GM21526 (cell line): Measurements from ENCODE around the gene NEAT1.

Experiments
- ATAC-seq: cut with Tn5 transposase; IDR thresholded peaks from one replicate; pipeline ENCODE4 v1.9.1; 2021; ENCODE audit warnings: moderate library complexity; ENCODE audit not compliant: unreplicated experiment, low FRiP score

NEAT1 gene

DNA sequence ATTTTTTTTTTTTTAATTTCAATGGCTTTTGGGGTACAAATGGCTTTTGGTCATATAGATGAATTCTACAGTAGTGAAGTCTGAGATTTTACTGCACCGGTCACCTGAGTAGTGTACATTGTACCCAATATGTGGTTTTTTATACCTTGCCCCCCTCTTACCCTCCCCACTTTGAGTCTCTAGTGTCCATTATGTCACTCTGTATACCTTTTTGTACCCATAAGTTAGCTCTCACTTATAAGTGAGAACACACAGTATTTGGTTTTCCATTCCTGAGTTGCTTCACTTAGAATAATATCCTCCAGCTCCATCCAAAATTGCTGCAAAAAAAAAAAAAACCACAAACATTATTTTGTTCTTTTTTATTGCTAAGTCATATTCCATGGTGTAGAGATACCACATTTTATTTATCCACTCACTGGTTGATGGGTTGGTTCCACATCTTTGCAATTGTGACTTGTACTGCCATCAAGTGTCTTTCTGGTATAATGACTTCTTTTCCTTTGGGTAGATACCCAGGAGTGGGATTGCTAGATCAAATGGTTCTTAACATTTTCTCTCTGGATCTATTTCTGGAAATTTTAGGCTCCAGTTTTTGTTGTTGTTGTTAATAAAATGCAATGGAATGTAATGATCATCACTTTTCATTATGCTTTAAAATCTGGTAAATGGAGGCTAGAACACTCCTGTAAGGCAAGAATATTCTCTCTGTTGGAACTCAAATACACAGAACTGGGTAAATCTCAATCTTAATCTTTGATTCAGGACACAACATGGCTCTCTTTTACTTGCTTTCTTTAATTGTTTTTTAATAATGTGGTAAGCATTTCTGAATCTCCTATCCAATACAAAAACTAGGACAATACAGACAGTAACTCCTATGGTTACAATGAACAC is 10.3 kb downstream of the NEAT1 start:
- ATAC-seq: no peak

DNA sequence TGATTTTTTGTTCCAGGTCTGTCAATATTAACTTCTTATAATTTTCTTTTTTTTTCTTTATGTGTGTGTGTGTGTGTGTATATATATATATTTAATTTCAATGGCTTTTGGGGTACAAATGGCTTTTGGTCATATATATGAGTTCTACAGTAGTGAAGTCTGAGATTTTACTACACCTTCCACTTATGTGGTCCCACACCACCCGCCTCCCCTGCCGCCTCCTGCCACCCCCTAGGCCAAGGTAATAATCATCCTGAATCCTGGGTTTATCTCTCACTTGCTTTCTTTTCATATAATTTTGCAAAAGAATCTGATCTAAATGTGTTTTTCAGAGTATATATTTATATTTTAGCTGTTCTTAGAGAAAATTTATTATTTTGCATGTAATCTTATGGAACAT is 11.1 kb downstream of the NEAT1 start:
- no peak for ATAC-seq

DNA sequence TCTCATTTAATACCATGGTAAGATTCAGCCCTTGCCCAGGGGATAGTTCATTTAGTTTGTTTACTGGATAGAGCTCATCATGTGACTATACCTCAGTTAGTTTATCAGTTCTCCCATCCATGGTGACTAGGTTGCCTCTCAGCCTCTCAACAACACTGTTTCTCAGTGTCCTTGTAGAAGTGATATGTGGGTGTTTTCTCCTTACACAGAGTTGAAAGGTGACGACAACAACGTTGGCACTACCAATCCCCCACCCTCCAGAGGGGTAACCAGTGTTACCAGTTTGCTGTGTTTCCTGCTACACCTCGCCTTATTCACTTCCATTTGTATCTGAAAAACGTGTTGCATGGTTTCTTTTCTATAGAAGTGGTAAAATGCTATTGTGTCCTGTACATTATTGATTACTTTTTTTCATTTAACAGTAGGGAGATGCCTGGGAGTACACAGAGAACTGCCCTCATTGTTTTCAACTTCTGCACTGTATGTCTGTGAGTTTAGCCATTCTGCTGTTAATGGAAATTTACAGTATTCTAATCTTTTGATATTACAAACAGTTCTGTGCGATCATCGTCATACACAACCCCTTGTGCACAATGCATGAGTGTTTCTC is 11.6 kb downstream of the NEAT1 start:
- no peak for ATAC-seq

DNA sequence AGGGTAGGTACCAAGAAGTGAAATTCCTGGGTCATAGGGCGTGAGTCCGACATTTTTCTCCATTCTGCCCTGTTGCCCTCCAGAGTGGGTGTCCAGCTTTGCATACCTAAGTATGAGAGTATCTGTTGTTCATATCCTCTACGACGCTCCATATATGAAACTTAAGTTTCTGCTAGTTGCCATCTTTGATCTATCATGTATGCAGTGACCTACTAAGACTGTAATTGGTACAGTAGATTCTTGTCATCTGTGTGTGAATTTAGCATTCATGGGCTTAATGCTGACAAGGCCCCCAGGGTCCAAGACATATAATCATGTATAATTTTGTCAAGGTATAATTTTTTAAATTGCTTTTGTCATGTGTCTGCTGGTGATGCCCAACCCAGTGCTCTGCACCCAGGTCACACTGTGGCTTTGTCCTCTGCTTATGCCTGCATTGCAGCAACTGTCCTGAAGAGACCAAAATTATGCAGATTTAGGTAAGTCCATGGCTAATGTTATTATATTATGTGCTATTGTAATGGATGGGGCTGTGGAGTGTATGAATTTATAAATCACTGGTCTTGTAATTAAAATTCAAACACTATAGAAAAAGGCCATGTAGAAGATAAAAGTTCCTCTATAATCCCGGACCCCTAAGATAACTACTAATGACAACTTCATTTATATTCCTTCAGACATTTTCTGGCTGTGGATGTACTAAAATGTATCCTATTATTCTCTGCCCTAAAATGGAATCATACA is 12.2 kb downstream of the NEAT1 start:
- ATAC-seq: no peak

DNA sequence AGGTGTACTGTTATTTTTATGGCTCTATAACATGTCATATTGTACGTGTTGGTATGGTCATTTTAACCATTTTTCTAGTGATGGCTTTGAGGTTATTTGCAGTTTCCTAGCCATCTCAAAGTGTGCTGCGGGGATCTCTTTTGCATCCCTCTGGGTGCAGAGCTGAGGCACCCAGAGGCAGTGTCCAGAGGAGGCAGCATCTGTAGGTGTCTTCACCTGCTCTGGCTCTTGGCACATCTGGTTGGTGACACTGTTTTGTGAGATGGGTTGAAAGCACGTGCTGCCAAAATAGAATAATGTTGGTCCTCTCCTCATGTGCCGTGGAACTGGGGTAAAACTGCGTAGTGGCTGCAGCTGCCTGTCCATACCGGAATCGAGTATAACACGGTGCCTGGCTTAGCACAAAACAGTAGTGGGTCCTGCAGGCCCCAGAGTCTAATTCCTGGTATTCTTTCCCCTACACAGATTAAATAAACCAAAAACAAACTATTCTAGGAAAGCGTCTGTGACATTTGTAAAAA is 12.9 kb downstream of the NEAT1 start:
- ATAC-seq: no peak

DNA sequence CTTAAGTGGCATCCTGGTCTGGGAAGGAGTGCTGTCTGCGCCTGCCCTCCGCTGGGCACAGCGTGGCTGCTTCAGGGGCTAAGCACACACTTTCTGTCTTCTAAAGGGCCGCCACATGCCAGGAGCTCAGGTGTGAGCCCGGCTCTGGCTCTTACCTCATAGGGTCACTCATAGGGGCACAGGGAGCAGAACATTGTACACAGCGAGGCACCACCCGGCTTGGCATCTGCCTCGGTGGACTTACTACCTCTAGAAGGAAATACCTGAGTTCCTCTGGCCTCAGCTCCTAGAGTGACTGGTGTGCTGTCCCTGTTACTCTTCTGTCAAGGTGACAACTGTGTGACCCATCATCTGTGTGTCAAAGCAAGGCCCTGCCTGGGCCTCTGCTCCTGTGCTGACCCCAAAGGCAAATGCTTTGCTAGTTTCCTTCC is 13.4 kb downstream of the NEAT1 start:
- no peak for ATAC-seq

DNA sequence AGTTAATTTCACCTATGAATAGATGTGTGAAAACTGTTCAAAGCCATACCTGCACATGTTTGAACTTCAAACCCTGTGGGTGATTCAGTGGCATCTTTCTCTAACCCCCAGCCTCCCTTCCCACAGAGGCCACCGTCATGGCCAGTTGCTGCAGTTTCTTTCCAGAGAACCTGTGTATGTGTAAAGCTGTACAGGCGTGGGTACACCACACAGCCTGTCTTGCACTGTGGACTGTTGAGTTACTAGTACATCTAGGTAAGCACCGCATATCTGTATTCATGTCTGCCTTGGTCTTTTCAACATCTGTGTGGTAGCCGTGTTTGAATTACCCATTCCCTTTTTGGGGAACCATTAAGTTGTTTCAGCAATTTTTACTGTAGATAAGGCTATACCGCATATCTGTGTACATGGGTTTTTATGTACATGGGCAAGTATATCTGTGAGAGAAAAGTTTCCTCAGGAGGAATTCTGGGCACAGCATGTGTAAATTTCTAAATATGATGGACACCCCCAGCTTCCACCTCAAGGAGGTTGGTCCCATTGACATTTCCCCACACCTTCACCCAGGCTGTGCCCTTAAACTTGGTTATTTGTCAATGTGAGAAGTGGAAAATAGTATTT is 13.9 kb downstream of the NEAT1 start:
- ATAC-seq: no peak

DNA sequence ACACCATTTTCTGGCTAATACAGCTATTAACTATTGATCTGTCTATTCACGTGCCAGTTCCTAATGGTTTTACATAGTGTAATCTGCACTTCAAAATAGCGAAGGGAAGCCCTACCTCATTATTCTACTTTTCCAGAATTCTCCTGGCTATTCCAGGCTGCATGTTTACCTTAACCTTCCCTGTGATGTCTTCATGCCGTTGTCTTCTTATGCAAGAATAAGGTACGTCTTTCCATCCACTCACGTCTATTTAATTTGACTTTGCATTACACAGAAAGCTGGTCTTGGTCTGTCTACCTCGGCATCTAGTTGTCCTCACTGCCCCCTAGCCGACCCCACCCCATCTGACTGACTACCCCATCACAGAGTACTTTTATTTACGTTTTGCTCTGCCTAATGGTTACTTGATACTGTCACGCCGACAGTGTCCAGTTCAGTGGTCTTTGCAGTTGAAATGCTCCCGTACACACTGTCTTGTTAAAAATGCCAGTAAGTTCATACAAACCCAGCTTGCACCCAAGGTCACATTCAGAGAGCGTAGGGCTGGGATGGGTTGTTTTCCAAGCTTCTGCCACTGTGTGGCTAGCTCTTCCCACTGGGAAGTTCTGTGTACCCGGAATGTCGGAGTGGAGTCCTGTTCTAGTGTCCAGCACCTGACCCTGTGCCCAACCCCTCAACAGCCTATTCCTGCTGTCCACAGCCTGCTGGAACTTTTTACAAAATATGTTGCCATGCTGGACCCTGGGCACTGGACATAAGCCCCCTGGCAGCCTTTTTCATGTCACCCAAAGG is 15.0 kb downstream of the NEAT1 start:
- no peak for ATAC-seq

DNA sequence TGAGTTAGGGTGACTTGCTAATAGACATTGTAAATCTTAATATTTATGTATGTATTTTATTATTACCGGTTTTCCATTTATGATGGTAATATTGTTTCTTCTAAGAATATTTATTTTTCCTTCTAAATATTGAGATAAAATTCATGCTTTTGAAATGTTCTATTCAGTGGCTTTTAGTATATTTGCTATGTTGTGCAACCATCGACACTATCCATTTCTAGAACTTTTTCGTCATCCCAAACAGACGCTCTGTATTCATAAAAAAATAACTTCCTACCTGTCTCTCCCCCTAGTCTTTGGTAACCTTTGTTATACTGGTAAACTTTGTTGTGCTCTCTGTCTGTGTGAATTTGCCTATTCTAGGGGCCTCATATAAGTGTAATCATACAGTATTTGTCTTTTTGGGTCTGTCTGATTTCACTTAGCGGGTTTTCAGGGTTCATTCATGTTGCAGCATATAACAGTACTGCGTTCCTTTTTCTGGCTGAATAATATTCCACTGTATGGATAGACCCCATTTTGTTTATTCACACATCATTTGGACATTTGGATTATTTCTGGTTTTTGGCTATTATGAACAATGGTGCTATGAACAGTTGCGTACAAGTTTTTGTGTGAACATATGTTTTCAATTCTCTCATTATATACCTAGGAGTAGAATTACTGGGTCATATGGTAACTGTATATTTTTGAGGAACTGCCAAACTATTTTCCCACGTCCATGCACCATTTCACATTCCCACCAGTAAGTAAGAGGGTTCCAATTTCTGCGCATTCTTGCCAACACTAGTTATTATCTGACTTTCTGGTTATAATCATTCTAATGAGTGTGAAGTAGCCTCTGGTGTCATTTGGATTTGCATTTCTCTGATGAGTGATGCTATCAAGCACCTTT is 15.9 kb downstream of the NEAT1 start:
- no peak for ATAC-seq

DNA sequence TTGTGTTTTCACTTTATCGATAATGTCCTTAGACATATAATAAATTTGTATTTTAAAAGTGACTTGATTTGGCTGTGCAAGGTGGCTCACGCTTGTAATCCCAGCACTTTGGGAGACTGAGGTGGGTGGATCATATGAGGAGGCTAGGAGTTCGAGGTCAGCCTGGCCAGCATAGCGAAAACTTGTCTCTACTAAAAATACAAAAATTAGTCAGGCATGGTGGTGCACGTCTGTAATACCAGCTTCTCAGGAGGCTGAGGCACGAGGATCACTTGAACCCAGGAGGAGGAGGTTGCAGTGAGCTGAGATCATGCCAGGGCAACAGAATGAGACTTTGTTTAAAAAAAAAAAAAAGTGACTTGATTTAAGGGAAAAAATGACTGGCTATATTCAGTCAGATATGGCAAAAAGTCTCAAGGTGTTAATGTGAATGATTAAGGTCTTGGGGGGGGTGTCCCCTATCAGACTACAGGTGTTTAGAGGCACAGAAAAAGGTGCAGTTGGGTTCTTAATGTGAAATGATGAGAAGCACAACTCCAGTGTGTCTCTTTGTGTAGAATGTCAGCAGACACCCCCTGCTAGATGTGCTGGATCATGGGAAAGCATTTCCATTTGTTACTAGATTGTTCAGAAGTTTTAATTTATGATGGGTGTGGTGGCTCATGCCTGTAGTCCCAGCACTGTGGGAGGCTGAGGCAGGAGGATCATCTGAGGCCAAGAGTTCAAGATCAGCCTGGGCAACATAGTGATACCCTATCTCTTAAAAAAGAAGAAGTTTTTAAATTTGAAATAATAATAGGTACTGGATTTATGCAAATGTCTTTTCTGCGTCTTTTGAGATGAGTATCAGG is 17.0 kb downstream of the NEAT1 start:
- no peak for ATAC-seq

DNA sequence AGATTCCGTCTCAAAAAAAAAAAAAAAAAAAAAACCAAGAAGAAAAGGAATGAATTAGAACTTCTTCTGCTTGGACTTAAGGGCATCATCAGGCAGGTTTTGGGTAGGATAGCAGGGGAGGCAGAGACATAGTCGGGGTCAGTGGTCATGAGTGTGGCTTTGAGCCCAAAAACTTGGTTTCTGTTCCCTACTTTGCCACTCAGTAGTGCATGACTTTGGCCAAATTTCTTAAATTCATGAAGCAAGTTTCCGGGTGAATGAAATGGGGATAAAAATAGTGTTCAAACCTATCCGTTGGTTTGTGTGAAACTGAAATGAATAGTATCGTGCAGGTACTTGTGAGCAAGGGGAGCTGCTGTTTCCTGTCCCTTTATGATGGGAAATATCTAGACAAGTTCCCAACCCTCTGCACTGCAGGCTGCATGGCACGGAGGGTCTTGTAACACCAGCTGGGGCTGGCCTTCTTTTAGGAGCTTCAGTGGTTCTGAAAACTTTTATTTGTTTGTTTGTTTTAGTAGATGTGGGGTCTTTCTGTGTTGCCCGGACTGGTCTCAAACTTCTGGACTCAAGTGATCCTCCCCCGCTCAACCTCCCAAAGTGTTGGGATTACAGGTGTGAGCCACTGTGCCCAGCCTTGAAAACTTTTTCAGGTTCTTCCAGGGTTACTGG is 18.4 kb downstream of the NEAT1 start:
- ATAC-seq: no peak

DNA sequence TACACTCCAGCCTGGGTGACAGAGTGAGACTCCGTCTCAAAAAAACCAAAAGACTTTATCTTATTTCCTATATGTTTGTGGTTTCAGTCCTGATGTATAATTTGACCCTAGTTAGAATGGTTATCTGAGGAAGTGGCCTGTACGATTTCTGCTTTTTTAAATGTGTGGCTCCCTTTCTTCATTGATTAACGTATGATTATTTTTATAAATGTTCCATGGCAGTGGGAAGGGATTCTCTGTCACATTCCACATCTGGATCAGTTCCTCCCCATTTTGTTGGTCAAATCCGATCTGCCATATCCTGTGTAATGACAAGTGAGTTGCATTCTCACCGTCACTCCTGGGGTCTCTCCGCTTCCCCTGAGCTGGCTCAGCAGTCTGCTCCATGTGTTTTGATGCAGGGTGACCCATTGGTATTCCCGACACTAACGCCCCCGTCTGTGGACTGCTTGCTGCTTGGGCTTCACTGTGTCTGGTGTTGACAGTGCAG is 20.3 kb downstream of the NEAT1 start:
- ATAC-seq: no peak

DNA sequence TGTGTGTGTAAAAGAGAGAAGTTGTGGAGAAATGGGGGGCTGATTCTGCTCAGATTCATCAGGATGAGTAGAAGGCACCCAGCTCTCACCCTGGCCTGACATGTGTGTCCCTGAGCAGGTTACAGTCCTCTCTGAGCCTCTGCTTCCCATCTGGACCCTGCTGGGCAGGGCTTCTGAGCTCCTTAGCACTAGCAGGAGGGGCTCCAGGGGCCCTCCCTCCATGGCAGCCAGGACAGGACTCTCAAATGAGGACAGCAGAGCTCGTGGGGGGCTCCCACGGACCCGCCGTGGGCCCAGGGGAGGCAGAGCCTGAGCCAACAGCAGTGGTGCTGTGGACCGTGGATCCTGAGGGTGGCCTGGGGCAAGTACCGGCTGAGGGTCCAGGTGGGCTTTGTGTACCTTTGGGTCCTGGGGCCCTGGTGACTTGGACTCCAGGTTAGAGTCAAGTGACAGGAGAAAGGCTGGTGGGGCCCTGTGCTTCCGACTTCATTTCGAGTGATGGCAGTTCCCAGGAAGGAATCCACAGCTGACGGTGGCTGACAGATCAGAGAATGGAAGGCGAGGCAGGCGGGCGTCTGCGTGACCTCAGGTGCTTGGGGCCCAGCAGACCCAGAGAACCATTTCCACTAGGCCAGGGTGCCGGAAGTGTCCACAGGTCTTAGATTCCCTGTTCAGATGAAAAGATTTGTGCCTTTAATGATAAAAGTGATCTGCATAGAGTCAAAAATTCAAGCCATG is 21.9 kb downstream of the NEAT1 start:
- ATAC-seq: no peak

DNA sequence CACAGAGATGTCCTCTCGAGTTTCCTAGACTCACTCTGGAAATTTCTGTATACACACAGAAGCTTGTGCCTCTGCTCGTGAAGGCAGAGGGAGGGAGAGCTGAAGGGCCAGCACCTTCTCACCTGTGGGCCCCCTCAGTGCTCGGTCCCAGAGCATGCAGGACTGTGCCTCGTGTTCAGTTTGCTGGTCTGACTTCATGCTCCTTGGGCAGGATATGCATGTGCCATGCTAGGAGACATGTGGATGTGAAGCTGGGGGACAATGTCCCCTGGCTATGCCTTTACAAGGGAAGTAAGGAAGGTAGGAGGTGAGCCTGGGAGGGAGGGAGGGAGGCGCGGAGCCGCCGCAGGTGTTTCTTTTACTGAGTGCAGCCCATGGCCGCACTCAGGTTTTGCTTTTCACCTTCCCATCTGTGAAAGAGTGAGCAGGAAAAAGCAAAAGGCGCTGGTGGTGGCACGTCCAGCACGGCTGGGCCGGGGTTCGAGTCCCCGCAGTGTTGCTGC is 22.6 kb downstream of the NEAT1 start:
- ATAC-seq: no peak

DNA sequence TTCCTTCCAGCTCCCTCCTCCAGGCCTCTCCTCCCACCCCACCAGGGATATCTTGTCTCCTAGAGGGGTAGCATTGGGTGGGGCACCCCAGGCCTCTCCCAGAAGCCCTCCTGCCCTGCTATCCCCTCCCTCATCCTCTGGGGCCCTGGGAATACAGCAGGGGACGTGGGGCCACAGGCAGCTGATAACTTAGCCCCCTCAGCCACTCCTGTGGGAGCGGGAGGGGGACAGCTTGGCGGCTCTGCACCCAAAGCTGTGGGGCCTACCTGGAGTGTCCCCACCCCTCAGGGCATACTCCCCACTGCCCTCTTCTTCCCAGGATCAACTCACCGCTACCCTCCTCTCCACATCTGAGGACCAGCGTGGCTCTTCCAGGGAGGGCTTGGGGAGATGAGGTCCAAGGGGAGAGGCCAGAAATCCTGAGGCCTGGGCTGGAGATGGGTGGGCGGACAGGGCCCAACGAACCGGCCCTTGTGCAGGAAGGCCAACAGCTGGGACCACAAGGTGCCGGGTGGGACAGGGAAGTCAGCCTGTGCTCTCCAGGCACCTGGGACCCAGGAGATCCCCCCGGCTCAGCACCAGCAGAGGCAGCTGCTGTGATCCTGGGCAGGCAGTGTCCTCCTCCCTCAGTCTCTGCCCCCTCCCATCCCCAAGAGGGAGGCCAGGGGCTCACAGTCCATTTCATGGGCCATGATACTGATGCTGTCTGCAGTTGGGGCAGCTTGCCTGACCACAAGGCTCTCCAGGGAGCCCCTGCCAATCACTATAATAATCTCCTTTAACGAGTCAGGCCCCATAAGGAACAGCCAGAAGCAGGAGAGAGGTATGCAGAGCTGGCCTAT is 23.2 kb downstream of the NEAT1 start:
- ATAC-seq: no peak
